ENCODE results near the gene PDIK1L.
"Not testable (repeated sequence)": the region's sequence is repeated elsewhere in the genome, so short reads cannot be mapped to it uniquely, and the experiment has no call there.

PDIK1L gene

DNA sequence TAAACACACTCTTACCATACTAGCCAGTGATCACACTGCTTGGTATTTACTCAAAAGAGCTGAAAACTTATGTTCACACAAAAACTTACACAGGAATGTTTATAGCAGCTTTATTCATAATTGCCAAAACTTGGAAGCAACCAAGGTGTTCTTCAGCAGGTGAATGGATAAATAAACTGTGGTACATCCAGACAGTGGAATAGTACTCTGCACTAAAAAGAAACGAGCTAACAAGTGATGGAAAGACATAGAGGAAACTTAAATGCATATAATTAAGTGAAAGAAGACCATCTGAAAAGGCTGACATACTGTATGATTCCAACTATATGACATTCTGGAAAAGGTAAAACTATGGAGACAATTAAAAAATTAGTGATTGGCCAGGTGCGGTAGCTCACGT lies 20.7 kb upstream of the PDIK1L start:
- DNase-seq = no peak

DNA sequence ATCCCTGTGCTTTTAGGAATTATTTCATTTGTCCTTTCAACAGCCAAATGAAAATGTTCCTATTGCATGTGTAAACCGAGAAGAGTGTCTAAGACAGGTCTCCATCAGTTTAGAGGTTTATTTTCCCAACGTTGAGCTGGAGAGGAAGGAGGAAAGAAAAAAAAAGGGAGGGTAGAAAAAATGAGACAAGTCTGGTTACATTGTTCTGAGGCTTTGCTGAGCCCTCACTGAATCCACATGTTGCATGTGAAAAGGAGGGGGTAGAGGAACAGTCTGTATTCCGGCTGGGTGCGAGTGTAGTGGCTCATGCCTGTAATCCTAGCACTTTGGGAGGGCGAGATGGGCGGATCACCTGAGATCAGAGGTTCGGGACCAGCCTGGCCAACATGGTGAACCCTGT lies 19.2 kb upstream of the PDIK1L start:
- no peak for DNase-seq

DNA sequence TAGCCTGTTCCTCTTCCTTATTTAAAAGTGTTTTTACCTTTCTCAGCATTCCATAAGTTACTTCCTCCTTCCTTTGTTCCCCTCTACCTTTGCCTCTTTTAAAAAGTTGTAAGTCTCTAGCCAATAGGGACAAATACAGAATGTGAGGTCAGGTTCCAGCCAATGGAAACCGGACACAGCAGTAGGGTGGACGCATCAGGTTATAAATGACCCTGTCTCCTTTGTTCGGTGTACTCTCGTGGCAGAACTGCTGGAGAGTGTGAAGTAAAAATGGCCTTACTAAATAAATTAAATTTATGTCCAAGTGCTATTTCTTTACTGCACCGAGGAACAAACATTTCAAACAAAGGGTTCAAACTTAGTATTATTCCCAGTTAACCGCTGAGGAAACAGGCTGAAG lies 18.1 kb upstream of the PDIK1L start:
- DNase-seq = not testable (repeated sequence)

GRCh38 chr1:26094076-26094669 lies 17.5 kb upstream of the PDIK1L start:
- DNase-seq = no peak

- no peak for DNase-seq
Observed at GRCh38 chr1:26094677-26095383, 16.8 kb upstream of the PDIK1L start.

DNA sequence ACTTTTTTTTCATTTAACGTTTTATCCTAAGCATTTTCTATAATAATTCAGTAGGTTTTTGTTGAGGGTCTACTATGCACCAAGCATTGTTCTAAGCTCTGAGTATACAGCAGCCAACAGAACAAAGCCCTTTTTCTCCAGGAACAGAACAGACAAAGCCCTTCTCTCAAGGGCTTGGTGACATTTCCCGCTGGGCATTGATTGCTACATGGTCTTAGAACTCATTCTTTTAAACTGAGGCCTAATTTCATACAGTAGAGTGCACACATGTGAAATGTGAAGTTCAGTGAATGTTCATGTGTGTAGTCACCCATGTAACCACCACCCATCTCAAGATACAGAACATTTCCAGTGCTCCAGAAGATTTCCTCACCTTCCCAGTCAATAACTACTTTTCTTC lies 15.2 kb upstream of the PDIK1L start:
- DNase-seq = no peak

DNA sequence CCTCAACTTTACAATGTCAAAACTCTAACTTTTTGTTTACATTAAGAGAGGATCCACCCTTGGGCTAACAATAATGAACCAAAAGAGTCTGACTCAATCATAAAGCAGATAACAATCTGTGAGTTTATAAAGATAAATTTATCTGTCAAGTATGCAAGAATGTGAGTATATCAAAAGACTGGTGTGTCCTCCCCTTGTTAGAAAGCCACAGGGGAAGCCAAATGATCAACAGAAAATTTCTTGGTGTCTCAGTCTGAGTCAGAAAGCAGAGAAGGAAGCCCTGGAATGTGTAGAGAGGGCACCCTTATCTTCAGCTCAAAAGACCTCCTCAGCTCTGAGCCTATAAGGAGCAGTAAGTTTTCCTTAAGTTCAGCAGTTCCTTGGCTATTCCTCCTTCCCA lies 13.9 kb upstream of the PDIK1L start:
- peak; percentile 59 for DNase-seq

- no peak for DNase-seq
Observed at GRCh38 chr1:26098602-26099001, 13.0 kb upstream of the PDIK1L start.

- DNase-seq = no peak
Observed at GRCh38 chr1:26099780-26100179, 11.8 kb upstream of the PDIK1L start.

DNA sequence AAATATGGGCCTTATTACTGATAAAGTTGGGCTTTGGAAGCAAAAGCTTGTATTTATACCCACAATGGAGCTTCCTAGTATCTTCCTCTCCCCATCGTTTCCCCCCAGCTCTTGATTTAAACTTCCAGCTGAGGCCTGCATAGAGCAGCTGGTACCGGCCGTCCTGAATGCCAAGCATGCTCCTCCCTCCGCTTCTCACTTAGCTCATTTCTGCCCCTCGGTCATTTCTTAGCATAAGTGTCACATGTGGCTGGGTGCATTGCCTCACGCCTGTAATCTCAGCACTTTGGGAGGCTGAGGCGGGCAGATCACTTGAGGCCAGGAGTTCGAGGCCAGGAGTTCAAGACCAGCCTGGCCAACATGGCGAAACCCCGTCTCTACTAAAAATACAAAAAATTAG lies 11.4 kb upstream of the PDIK1L start:
- not testable (repeated sequence) for DNase-seq

DNA sequence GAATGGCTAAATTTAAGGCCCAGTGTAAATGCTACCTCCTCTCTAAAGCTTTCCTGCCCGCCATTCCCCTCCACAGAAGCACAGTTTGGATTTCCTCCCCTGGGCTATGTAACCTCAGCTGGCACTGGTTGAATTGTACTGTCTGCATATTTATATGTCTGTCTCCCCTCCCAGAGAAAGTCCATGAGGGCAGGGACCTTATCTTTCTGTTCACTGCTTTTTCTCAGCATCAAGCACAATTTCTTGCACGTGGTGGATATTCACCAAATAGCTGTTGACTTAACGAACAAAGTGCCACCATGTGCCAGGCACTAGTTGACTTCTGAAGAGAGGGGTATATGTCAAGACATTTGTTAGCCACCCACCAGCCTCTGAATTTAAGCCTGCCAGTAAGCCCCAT lies 9.5 kb upstream of the PDIK1L start:
- no peak for DNase-seq

GRCh38 chr1:26102526-26102925 lies 9.1 kb upstream of the PDIK1L start:
- DNase-seq = no peak

DNA sequence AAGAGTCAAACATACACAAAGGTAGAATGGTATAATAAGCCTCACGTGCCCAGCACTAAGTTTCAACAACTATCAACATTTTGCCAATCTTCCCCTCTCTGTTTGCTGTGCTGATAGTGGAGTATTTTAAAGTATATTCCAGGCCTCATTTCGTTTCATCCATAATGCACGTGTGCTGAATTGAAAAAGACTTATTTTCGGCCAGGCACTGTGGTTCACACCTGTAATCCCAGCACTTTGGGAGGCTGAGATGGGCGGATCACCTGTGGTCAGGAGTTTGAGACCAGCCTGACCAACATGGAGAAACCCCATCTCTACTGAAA lies 6.4 kb upstream of the PDIK1L start:
- not testable (repeated sequence) for DNase-seq

DNA sequence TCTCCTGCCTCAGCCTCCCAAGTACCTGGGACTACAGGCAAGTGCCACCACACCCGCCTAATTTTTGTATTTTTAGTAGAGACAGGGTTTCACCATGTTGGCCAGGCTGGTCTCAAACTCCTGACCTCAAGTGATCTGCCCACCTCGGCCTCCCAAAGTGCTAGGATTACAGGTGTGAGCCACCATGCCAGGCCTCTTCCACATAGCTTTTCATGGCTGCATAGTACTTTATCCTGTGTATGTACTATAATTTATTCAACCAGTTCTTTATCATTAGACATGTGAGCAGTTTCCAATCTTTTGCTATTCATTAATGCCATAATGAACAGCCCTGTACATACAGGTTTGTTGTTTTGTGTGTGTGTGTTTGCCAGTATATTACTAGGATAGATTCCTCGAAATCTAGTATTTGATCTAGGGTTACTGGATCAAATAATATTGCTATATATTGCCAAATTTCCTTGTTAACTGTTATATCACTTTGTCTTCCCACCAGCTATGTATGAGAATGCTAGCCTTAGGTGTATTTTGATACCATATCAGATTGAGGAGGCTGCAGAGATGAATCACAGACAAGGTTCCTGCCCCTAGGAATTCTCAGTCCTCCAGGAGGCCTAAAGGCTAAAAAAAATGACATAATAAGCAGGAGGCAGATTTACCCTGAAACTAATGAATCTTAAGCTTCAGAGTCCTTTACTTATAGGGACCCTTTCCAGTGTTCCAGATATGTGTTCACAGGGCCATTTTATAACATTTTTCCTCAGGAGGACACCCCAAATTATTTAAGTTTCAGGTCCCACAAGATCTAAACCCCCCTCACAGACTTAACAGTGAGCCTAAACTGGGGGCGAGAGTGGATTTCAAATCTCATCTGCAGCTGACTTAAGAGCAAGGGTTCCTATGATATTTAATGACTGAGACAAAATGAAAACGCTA lies 2.1 kb upstream of the PDIK1L start:
- no peak for DNase-seq

DNA sequence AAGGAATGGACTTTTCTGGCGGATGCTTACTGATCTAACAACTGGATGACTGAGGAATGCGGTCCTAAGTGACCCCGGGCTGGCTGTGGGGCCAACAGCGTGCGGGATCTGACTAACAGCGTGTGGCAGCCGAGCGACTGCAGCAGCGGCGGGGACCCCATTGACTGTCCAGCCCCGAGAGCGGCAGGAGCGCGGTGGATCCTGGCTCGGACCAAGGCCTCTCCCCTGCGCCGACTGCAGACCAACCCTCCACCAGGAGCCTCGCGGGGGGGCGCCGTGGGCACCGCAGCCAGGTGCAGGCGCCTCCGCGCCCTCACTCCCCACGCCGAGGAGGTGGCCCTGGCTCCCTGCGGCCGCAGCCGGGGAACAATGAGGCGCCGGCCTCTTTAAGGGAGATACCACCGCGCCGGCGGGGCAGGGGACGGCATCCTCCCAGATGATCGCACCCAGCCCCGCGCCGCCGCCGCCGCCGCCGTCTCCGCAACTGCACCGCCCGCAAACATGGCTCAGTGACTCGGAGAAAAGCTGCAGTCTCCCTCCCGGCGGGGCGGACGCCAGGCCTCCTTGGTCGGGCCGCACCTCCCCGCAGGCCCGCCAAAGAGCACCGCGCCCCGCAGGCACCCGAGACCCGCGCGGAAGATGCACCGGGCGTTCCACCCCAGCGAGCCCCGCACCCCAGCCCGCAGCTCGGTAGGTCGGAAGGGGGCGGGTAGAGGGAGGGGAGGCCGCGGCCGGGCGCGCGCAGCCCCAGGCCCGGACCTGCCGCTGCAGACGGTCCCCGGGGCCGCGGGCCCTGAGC lies 694 bp upstream of the PDIK1L start:
- DNase-seq = peak; percentile 70

DNA sequence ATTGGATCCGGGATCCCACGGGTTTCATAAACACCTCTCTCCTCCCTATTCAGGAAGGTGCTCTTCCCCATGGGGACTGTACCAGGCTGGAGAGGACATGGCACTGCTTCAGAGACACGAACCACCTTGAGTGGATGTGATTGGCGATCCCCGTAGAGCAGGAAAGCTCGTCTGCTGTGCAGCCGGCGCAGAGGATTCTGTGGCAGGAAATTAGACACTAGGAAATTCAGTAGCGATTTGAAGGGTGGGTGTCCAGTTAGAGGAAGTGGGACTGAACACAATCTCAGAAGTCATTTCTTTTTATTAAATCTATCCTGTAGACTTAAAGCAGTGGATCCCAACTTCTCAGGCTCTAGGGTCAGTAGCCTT lies 767 bp downstream of the PDIK1L start:
- no peak for DNase-seq

DNA sequence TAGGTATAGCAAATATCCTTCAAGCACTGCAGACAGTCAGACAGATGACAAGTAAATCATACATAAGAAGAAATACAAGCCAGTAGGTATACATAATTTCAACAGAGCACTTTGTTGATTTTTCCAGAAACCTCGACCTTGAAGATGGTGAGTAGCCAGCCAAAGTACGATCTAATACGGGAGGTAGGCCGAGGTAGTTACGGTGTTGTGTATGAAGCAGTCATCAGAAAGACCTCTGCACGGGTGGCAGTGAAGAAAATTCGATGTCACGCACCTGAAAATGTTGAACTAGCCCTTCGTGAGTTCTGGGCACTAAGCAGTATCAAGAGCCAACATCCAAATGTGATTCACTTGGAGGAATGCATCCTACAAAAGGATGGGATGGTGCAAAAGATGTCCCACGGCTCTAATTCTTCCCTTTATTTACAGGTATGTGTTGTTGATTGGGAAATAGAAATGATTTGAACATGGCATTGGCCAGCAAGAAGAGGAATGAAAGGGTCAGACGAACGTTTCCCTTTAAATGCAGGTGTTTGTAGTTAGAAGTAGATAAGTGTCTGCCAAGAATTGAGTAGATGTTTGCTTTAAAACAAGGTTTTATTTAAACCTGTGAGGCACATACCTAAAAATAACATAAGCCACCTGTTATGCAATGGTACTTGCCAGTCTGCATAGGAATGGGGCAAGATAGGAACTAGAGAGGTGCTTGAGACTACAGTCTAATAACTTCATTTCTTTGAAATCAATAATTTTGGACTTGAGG lies 2.7 kb downstream of the PDIK1L start:
- DNase-seq = no peak

- DNase-seq = no peak
Observed at GRCh38 chr1:26119892-26120608, 8.4 kb downstream of the PDIK1L start.

GRCh38 chr1:26121854-26122773 lies 10.5 kb downstream of the PDIK1L start:
- DNase-seq = no peak
